Esophagus muscularis mucosa (tissue), 3 donors: ENCODE results near the gene MAP7.

Source experiments
- CTCF ChIP-seq, 3 experiments: fragments of 200-600 bp in 2 of 3; fragments of 450-650 bp in 1 of 3; sonication (generic) in 2 of 3; IDR thresholded peaks; one replicate each; pipeline ENCODE4 v1.5.1; 2017 to 2019; ENCODE audit warnings: antibody characterized with exemption in 3 of 3, mild to moderate bottlenecking in 2 of 3, moderate library complexity in 1 of 3
- POLR2A ChIP-seq: fragments of 450-650 bp; IDR thresholded peaks from one replicate; pipeline ENCODE4 v1.6.1; 2017; ENCODE audit warnings: antibody characterized with exemption, moderate library complexity, mild to moderate bottlenecking, low read depth
- POLR2AphosphoS5 ChIP-seq, 2 donors: sonication (generic); formaldehyde crosslinking; IDR thresholded peaks; one replicate each; pipeline ENCODE4 v1.6.1; 2017; ENCODE audit warnings: antibody characterized with exemption in 2 of 2

- TF ChIP-seq POLR2A = no peak
- TF ChIP-seq CTCF (IDR thresholded peaks at IDR 0.05) = no peak
- TF ChIP-seq POLR2AphosphoS5 (IDR thresholded peaks at IDR 0.05) = no peak
These were observed 146.9 kb downstream of the MAP7 start for GRCh38 chr6:136403110-136403980.
